HepG2 (cell line): ENCODE results near the gene WWP2. TPM values are rescaled to one million over a fixed set of nuclear protein-coding genes. Genes with fewer than 3 reads are reported as not detected.

Experiments used
- FOXP1 ChIP-seq, 2 experiments: fragments of 450-650 bp in 1 of 2; IDR thresholded peaks; 2 replicates each; pipeline ENCODE4 v1.6.1; 2017 to 2018; ENCODE audit warnings: antibody characterized with exemption in 1 of 2
- JDP2 ChIP-seq: sonication (generic); formaldehyde crosslinking; IDR thresholded peaks from 2 replicates; pipeline ENCODE4 v1.8.1; 2022; ENCODE audit warnings: missing genetic modification reagents, borderline replicate concordance
- KDM2A ChIP-seq: sonication (generic); formaldehyde crosslinking; IDR thresholded peaks from 2 replicates; pipeline ENCODE4 v1.4.0; 2020; ENCODE audit warnings: low read depth, missing genetic modification reagents, borderline replicate concordance
- POLR2G ChIP-seq: fragments of 200-400 bp; formaldehyde crosslinking; IDR thresholded peaks from 2 replicates; pipeline ENCODE4 v1.6.1; 2018; ENCODE audit warnings: mild to moderate bottlenecking, low read depth, low read length, moderate library complexity
- polyA plus RNA-seq, 8 experiments: library from polyadenylated mRNA; depleted of rRNA in 3 of 8; stranded (reverse) in 7 of 8; unstranded in 1 of 8; fragments of >200 nt; fragmentation: Illumina TruSeq in 4 of 8; extraction: Trizol in 4 of 8; gene quantifications; 2 replicates each; pipeline versions ENCODE4 v1.2.1 to v1.2.3, GENCODE V29; 2011 to 2016; ENCODE audit warnings: low read depth in 4 of 8, missing spikeins in 1 of 8, mixed read lengths in 1 of 8; ENCODE audit not compliant: insufficient read depth in 1 of 8
- total RNA-seq, 5 experiments: library from RNA; depleted of rRNA; stranded (reverse); fragments of >200 nt; fragmentation: Illumina TruSeq; extraction: Trizol; gene quantifications; 2 replicates each; pipeline ENCODE4 v1.2.3, GENCODE V29; 2016; ENCODE audit warnings: low read depth in 1 of 5
- TF ChIP-seq, protein P1 (sequence below): IDR thresholded peaks from 2 replicates; pipeline ENCODE4 v1.4.0; 2020; ENCODE audit warnings: mild to moderate bottlenecking, missing genetic modification reagents
- TF ChIP-seq, protein P2 (sequence below): sonication (generic); formaldehyde crosslinking; IDR thresholded peaks from 2 replicates; pipeline ENCODE4 v1.4.0; 2020; ENCODE audit warnings: missing genetic modification reagents
- TF ChIP-seq, protein P3 (sequence below): sonication (generic); formaldehyde crosslinking; IDR thresholded peaks from 2 replicates; pipeline ENCODE4 v1.5.1; 2020; ENCODE audit warnings: mild to moderate bottlenecking, missing genetic modification reagents, moderate library complexity
- TF ChIP-seq, protein P4 (sequence below): sonication (generic); formaldehyde crosslinking; IDR thresholded peaks from 2 replicates; pipeline ENCODE4 v1.5.1; 2020; ENCODE audit warnings: mild to moderate bottlenecking, missing genetic modification reagents, borderline replicate concordance
- TF ChIP-seq, protein P5 (sequence below): sonication (generic); formaldehyde crosslinking; IDR thresholded peaks from 2 replicates; pipeline ENCODE4 v1.8.1; 2023; ENCODE audit warnings: mild to moderate bottlenecking, inconsistent platforms, moderate library complexity, missing genetic modification reagents, borderline replicate concordance
- TF ChIP-seq, protein P6 (sequence below): fragments of 450-650 bp; IDR thresholded peaks from 2 replicates; pipeline ENCODE4 v1.6.1; 2016

Gene WWP2
- total and polyA plus RNA-seq, 2 of the 13 experiments (the other 11 are each of a cell fraction or from before 2014, with no cell fraction given), result 11.4 to 28.2 TPM

DNA sequence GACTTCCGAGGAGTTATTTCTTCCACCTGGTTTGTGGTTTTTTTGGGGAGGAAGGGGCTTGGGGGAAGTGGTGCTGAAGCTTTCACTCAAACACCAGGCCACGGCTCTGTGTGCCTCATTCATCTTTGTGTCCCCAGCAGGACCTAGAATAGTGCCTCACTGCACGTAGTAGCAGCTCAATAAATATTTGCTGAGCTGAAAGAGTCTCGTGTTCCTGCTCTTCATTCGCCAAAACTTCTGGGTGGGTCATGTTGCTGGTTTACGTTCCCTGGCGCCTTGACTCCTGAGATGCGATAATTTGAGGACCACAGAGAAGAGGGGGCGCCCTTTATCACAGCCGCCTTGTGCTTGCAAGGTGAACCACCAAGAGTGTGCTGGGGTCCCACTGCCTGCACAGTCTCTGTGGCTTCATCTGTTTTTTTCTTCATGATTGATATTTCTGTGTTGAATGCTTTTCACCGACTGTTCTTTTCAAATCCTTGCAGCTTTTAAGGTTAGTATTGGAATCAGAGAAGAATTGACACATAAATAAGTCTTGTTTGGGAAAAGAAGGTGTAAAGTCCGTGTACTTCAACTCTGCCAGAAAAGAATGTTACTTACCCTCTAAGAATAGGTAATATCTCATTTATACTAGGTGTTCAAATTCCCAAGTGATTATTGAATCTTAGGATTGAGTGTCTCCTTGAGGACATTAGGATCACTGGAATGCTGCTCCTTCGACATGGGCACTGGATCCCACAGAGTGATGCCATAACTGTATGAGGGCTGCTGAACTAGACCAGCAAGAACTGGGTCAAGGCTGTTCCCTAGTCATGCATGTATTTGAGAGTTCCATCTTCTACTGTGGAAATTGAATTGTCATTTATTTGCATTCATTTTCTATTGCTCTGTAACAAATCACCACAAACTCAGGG lies 96.3 kb downstream of the WWP2 start (continued):
- TF ChIP-seq, protein P1, sequence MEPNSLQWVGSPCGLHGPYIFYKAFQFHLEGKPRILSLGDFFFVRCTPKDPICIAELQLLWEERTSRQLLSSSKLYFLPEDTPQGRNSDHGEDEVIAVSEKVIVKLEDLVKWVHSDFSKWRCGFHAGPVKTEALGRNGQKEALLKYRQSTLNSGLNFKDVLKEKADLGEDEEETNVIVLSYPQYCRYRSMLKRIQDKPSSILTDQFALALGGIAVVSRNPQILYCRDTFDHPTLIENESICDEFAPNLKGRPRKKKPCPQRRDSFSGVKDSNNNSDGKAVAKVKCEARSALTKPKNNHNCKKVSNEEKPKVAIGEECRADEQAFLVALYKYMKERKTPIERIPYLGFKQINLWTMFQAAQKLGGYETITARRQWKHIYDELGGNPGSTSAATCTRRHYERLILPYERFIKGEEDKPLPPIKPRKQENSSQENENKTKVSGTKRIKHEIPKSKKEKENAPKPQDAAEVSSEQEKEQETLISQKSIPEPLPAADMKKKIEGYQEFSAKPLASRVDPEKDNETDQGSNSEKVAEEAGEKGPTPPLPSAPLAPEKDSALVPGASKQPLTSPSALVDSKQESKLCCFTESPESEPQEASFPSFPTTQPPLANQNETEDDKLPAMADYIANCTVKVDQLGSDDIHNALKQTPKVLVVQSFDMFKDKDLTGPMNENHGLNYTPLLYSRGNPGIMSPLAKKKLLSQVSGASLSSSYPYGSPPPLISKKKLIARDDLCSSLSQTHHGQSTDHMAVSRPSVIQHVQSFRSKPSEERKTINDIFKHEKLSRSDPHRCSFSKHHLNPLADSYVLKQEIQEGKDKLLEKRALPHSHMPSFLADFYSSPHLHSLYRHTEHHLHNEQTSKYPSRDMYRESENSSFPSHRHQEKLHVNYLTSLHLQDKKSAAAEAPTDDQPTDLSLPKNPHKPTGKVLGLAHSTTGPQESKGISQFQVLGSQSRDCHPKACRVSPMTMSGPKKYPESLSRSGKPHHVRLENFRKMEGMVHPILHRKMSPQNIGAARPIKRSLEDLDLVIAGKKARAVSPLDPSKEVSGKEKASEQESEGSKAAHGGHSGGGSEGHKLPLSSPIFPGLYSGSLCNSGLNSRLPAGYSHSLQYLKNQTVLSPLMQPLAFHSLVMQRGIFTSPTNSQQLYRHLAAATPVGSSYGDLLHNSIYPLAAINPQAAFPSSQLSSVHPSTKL (CRISPR knock-in tag), result peak; percentile 77
- no peak for TF ChIP-seq FOXP1 (IDR thresholded peaks at IDR 0.05)
- peak; percentile 63; the same call in 1 of the 2 replicates for TF ChIP-seq FOXP1 (CRISPR knock-in tag; IDR thresholded peaks at IDR 0.05)
- peak; percentile 29 for TF ChIP-seq POLR2G
- TF ChIP-seq, protein P2, sequence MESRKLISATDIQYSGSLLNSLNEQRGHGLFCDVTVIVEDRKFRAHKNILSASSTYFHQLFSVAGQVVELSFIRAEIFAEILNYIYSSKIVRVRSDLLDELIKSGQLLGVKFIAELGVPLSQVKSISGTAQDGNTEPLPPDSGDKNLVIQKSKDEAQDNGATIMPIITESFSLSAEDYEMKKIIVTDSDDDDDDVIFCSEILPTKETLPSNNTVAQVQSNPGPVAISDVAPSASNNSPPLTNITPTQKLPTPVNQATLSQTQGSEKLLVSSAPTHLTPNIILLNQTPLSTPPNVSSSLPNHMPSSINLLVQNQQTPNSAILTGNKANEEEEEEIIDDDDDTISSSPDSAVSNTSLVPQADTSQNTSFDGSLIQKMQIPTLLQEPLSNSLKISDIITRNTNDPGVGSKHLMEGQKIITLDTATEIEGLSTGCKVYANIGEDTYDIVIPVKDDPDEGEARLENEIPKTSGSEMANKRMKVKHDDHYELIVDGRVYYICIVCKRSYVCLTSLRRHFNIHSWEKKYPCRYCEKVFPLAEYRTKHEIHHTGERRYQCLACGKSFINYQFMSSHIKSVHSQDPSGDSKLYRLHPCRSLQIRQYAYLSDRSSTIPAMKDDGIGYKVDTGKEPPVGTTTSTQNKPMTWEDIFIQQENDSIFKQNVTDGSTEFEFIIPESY (CRISPR knock-in tag), result peak; percentile 96
- TF ChIP-seq JDP2, result no peak
- TF ChIP-seq, protein P3, sequence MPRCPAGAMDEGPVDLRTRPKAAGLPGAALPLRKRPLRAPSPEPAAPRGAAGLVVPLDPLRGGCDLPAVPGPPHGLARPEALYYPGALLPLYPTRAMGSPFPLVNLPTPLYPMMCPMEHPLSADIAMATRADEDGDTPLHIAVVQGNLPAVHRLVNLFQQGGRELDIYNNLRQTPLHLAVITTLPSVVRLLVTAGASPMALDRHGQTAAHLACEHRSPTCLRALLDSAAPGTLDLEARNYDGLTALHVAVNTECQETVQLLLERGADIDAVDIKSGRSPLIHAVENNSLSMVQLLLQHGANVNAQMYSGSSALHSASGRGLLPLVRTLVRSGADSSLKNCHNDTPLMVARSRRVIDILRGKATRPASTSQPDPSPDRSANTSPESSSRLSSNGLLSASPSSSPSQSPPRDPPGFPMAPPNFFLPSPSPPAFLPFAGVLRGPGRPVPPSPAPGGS (CRISPR knock-in tag), result no peak
- TF ChIP-seq, protein P4, sequence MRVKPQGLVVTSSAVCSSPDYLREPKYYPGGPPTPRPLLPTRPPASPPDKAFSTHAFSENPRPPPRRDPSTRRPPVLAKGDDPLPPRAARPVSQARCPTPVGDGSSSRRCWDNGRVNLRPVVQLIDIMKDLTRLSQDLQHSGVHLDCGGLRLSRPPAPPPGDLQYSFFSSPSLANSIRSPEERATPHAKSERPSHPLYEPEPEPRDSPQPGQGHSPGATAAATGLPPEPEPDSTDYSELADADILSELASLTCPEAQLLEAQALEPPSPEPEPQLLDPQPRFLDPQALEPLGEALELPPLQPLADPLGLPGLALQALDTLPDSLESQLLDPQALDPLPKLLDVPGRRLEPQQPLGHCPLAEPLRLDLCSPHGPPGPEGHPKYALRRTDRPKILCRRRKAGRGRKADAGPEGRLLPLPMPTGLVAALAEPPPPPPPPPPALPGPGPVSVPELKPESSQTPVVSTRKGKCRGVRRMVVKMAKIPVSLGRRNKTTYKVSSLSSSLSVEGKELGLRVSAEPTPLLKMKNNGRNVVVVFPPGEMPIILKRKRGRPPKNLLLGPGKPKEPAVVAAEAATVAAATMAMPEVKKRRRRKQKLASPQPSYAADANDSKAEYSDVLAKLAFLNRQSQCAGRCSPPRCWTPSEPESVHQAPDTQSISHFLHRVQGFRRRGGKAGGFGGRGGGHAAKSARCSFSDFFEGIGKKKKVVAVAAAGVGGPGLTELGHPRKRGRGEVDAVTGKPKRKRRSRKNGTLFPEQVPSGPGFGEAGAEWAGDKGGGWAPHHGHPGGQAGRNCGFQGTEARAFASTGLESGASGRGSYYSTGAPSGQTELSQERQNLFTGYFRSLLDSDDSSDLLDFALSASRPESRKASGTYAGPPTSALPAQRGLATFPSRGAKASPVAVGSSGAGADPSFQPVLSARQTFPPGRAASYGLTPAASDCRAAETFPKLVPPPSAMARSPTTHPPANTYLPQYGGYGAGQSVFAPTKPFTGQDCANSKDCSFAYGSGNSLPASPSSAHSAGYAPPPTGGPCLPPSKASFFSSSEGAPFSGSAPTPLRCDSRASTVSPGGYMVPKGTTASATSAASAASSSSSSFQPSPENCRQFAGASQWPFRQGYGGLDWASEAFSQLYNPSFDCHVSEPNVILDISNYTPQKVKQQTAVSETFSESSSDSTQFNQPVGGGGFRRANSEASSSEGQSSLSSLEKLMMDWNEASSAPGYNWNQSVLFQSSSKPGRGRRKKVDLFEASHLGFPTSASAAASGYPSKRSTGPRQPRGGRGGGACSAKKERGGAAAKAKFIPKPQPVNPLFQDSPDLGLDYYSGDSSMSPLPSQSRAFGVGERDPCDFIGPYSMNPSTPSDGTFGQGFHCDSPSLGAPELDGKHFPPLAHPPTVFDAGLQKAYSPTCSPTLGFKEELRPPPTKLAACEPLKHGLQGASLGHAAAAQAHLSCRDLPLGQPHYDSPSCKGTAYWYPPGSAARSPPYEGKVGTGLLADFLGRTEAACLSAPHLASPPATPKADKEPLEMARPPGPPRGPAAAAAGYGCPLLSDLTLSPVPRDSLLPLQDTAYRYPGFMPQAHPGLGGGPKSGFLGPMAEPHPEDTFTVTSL (CRISPR knock-in tag), result peak; percentile 59; the same call in 1 of the 2 replicates
- TF ChIP-seq, protein P5, sequence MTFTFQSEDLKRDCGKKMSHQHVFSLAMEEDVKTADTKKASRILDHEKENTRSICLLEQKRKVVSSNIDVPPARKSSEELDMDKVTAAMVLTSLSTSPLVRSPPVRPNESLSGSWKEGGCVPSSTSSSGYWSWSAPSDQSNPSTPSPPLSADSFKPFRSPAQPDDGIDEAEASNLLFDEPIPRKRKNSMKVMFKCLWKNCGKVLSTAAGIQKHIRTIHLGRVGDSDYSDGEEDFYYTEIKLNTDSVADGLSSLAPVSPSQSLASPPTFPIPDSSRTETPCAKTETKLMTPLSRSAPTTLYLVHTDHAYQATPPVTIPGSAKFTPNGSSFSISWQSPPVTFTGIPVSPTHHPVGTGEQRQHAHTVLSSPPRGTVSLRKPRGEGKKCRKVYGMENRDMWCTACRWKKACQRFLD (CRISPR knock-in tag), result no peak; the same call in 1 of the 2 replicates
- TF ChIP-seq KDM2A (CRISPR knock-in tag), result 0 out of 2 replicates have a peak, but pooled peaks have one; percentile 20
- TF ChIP-seq, protein P6, sequence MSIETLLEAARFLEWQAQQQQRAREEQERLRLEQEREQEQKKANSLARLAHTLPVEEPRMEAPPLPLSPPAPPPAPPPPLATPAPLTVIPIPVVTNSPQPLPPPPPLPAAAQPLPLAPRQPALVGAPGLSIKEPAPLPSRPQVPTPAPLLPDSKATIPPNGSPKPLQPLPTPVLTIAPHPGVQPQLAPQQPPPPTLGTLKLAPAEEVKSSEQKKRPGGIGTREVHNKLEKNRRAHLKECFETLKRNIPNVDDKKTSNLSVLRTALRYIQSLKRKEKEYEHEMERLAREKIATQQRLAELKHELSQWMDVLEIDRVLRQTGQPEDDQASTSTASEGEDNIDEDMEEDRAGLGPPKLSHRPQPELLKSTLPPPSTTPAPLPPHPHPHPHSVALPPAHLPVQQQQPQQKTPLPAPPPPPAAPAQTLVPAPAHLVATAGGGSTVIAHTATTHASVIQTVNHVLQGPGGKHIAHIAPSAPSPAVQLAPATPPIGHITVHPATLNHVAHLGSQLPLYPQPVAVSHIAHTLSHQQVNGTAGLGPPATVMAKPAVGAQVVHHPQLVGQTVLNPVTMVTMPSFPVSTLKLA, result no peak
